PC-9 (cell line): ENCODE results near the gene RAD17.

Experiments
- EZH2 ChIP-seq: fragments of 200-600 bp; sonication (generic); IDR thresholded peaks from 2 replicates; pipeline ENCODE4 v1.8.0; 2017; ENCODE audit warnings: antibody characterized with exemption, low read depth
- TF ChIP-seq, protein P1 (sequence below): fragments of 200-600 bp; sonication (generic); conservative IDR thresholded peaks from 2 replicates; pipeline ENCODE4 v1.6.1; 2017; ENCODE audit warnings: mixed run types, antibody characterized with exemption, mild to moderate bottlenecking, moderate library complexity

DNA sequence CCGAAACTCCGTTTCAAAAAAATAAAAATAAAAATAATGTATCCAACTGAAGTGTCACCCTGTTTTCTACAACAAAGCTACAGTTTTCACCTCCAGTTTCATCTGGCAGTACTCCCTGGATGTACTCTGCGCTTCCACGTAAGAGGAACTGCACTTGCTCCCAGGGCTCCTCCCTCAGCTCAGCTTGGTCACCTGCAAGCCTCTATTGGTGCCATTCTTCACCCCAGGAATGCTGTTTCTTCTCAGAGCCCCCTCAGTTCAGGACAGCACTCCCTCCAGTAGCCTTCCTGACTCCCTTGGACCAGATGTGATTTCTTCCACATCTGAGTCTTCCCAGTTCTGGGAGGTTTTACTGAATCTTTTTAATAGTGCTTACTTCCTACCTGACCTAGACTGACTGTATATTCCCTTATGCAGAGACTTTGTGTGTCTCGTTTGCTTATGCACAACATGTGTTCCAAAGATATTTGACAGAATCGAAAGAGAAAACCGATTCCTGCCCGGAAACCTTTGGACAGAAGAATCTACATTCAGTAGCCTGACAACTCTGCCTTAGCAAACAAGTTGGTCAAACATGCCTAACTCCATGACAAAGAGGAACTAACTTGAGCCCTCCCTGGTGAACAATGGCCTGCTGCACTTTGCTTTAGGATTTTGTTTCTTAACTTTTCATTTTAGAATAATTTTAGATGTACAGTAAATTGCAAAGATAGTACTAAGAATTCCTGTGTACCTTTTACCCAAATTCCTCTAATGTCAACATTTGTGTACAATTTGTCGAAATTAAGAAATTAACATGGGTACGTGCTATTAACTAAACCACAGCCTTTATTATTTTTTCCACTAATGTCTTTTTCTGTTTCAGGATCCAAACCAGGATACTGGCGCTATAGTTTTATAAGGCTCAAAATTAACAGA is 37.8 kb upstream of the RAD17 start:
- TF ChIP-seq EZH2: no peak
- TF ChIP-seq, protein P1, sequence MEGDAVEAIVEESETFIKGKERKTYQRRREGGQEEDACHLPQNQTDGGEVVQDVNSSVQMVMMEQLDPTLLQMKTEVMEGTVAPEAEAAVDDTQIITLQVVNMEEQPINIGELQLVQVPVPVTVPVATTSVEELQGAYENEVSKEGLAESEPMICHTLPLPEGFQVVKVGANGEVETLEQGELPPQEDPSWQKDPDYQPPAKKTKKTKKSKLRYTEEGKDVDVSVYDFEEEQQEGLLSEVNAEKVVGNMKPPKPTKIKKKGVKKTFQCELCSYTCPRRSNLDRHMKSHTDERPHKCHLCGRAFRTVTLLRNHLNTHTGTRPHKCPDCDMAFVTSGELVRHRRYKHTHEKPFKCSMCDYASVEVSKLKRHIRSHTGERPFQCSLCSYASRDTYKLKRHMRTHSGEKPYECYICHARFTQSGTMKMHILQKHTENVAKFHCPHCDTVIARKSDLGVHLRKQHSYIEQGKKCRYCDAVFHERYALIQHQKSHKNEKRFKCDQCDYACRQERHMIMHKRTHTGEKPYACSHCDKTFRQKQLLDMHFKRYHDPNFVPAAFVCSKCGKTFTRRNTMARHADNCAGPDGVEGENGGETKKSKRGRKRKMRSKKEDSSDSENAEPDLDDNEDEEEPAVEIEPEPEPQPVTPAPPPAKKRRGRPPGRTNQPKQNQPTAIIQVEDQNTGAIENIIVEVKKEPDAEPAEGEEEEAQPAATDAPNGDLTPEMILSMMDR: no peak
